Right hindlimb (tissue), 1 donor: ENCODE results near the gene CDKAL1.

ENCODE experiments used
- DNase-seq: peaks from one replicate; pipeline ENCODE4 v3.0.0-alpha.2; 2018

The CDKAL1 gene

GRCh38 chr6:21123507-21124436 lies 589.5 kb downstream of the CDKAL1 start:
- no peak for DNase-seq

DNA sequence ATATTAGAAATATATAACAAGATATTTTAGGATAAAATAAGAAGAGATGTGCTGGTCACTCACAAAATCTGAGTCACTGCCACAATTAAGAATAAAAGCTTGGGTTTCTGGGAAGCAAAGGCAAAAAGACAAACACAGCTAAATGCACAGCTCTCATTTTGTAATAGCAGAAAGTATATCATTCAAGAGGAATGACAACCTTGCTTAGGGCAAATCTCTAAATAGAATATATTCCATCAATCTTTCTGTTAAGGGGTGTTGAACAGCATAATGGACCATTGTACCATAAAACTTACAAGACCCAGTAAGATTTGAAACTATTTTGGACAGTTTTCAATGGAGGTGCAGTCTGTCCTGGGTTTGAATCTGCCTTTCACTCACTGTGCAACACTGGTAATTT lies 594.3 kb downstream of the CDKAL1 start:
- DNase-seq, result no peak

- no peak for DNase-seq
These were observed 597.1 kb downstream of the CDKAL1 start for GRCh38 chr6:21131406-21131805.

- no peak for DNase-seq
These were observed 598.2 kb downstream of the CDKAL1 start for GRCh38 chr6:21132446-21132845.

GRCh38 chr6:21132856-21133838 lies 598.9 kb downstream of the CDKAL1 start:
- DNase-seq, result peak; percentile 50

DNA sequence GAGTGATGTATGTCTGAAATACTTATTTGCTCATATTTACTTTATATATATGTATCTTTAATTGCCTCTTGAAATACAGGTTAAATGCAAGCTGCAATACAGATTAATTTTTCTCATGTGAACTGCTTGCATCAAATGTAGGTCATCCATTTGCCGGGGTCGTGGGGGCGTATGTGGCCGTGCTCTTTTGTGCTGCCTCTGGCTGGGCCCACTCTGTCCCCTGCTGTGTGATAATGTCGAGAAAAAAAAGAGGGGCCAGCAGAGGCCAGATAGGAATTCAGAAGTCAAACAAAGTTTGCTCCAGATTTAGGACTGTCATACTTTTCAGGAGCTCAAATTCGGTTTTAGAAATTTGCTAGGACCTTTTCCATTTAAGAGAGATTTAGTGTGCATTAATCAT lies 599.6 kb downstream of the CDKAL1 start:
- DNase-seq, result no peak

DNA sequence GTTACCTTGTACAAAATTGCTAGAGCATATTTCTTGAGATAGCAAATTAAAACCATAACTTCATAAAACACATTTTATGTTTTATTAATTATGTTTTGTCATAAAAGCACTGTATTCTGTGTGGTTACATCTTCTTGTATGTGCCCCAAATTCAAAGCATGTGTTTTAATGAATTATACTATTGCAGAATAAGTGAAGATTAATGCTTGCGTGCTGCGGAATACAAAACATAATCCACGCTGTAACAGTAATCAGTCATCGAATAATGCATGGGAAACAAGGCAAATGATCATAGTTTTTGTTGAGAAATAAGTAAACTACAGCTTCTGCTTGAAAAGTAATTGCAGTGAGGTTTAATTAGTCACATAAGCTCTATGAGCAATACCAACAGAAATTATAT lies 600.1 kb downstream of the CDKAL1 start:
- no peak for DNase-seq

DNA sequence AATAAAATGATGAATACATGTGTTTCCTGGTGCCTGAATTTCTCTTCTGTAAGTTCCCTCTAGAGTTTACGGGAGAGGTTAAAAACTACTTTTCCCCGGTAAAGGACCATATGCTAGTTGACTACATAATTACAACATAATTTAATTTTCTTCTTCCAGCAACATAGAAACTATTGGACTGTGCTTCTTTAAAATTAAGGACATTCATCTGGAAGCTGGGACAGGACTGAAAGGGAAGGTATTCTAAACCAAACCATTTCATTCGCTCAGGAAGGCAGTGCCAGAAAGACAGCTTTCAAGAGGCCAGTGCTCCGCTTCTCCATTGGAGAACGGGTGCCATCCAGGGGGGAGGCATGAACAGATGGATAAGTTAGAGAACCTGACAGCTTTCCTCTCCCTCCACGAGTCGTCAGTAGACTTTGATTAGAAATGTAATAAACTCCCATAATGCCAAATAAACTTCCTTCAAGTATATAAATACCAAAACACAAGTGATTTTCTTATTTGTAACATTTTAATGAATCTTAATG lies 601.3 kb downstream of the CDKAL1 start:
- no peak for DNase-seq

- DNase-seq, result no peak
These were observed 603.6 kb downstream of the CDKAL1 start for GRCh38 chr6:21137700-21138335.

DNA sequence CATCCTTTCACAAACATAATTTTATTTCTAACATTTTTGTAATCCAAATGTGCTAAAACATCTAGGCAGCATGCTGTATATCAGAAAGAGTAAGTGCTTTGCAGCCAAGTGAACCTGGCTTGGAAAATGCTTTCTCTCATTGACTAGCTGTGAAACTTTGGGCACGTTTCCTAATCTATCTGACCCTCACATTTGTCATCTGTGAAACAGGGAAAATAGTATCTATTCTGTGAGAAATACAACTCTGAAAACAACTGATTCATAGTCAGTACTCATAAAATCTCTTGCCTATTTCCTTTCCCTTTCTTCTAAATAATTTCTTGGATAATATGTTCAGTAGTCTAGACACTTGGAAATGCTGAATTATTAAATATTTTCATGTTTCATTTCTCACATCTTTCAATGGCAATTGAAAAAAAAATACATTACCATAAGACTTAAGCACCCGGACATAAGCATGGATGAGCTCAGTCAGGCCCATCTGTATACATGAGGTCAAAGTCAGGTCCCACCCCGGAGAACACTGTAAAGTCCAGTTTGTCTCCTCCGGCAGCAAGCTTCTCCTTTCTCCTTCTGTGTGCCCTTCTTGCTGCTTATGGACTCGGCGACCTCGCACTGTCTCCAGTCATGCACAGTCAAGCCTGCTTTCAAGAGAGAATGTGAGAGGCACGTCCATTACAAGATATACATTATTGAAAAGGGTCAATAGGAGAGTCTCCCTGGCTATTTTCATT lies 604.2 kb downstream of the CDKAL1 start:
- DNase-seq, result no peak

GRCh38 chr6:21140966-21141365 lies 606.7 kb downstream of the CDKAL1 start:
- DNase-seq, result no peak

DNA sequence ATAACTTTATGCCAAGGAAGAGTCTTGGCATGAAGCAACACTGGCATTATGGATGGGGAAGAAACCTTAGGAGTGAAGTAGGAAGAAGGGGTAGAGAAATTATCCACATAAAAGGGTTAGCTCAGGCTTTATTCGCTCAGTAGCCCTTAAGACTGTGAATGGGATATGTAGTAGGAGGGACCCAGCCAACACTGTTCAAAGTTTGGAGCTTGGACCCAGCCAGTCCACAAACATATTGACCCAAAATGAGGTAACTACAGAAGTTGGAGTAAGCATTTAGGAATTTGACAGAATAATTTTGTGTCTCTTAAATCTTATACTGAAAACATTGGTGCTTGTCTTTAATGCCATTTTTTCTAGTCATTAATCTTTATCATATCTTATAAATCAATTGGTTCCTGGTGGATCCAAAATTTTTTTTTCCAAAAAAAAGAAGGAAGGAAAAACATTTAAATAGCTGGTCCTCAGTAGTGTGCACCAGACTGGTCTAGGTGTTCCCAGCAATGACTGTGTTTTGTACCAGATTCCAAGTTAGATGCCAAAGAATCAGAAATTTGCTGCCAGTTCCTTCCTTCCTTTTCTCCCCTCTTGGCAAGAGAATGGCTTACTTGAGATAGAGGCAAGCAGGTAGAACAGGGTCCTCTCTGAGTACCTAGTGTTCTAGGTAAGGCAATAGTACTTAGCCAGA lies 607.5 kb downstream of the CDKAL1 start:
- no peak for DNase-seq

GRCh38 chr6:21142741-21143140 lies 608.5 kb downstream of the CDKAL1 start:
- DNase-seq, result no peak

DNA sequence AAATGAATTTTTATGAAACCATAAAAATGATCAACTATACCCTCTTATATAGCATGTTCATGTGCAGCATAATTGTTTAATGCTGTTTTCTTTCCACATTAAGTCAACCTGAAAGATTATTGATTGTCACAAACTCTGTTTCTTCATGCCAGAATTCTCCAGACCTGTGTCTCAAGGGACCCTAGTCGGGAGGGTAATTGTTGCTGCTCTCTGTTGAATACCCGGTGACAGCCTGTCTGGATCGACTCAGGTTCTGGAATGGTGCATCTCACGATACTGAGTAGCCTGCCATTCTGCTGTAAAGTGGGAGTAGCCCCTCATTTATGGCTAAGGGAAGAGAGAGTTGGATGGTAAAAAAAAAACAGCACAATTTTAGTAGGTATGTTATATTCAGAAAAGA lies 609.4 kb downstream of the CDKAL1 start:
- DNase-seq, result no peak

DNA sequence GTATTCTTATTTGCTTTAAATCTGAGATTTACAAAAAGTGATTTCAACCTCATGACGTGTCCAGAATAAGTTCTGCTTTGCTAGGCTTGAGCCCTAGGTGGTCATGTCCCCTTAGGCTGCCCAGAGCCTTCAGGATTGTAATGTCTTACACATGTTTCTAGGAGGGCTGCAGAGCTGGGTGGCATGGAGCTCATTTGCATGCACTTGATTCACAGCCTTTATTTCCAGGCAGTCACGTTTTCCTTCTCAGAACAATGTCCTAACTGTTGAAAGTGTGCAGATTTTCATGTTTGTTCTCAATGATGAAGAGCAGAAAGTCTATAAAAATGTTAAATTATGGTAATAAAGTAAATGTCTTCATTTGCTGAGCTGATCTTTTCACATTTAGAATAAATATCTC lies 610.7 kb downstream of the CDKAL1 start:
- DNase-seq, result no peak

DNA sequence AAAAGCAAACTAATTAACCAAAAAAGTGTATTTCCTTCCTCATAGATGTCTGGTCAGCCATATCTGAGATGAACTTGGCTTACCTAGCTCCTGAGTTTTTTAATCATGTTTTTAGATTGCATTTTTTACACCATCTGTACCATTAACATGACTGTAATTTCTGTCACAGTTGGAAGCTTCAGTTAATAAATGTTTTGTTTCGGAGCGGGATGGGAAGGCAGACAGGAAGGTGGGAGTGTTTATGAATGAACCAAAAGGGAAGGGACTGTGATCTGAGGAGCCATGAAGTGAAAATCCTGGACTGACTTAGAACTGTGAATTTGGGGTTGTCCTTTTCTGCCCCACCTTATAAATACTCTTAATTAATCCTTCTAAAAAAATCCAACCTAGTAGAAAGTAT lies 613.7 kb downstream of the CDKAL1 start:
- no peak for DNase-seq

DNA sequence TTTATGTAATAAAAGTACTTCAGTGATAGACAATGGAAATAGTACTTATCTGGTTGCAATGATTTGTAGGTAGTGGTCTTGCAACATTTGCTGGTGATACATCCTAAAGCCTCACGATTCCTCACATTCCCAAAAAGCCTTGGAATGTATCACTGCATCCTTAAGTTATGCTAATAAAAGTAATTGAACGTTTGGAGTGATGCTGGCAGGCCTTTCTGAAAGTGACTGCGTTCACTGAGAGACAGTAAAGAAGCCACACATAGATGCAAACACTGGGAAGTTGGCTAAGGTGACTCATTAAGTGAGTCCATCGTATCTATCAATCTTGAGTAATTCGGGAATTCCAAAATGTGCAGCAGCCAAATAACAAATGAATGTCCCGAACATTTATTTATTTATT lies 615.2 kb downstream of the CDKAL1 start:
- DNase-seq, result no peak

DNA sequence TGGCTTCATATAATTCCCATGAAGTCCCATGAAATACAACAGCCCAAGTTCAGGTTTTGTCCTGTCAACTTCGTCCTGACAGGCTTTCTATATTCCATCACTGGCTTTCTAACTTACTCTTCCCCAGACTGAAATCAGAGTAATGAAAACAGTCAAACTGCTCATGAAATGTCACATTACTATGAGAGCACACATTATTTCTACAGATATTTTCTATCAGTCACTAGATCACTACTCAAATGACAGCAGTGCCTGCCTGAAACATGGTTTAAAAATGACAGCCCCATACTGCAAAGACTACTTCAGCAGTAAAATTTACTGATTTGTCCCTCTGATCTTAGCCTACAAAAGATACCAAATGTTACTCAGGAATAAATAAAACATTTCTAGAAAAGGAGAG lies 616.4 kb downstream of the CDKAL1 start:
- DNase-seq, result no peak

DNA sequence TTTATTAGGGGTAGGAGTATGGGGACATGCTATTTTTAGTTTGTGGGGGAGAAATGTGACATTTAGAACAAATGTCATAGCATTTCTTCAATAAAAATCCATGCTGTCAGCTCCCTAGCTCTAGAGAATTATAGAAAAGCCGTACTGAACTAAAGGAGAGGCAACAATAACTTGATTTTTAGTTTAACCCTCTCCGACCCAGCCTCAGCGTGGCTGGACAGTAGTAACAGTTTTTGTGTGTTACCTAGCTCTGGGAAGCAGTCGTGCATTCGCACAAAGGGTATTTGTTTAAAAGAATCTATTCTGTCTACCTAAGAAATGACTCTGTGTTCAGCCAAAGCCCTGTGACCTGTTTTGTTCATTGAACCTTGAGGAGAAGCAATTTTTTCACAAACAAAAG lies 616.9 kb downstream of the CDKAL1 start:
- DNase-seq, result no peak

- no peak for DNase-seq
These were observed 617.3 kb downstream of the CDKAL1 start for GRCh38 chr6:21151530-21151929.

DNA sequence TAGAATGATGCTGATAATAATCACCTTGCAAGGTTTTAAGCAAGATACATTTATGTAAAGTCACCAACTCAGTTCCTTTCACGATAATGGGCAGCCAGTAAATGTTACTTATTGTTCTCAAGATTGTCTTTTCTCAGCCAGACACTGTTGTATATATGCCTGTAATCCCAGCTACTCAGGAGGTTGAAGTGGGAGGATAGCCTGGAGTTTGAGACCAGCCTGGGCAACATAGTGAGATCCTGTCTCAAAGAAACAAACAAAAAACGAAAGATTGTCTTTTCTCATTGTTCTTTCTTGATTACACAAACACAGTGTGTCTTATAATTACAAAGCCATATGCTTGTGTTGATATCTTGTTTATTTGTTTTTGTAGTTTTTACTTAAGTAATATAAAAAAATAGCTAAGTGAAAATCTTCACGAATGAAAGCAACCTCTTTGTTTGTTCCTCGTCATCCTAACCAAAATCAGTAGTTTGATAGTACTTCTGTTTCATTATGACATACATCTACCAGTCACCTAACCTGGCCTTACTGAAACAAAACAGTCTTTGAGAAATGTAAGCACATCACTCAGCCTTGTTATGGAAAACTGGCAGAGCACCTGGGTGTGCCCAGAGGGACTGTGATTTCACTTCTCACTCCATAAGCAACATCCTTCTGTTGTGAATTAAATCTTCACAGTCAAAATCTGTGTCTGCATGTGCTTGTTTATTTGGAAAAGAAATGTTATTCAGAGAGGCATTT lies 623.1 kb downstream of the CDKAL1 start:
- DNase-seq, result peak; percentile 37
